Fibroblast of upper back skin (primary cell): ENCODE results near the gene FASN.

Experiments
- DNase-seq: peaks from one replicate; pipeline ENCODE4 v3.0.0-alpha.2; 2013

The FASN gene

DNA sequence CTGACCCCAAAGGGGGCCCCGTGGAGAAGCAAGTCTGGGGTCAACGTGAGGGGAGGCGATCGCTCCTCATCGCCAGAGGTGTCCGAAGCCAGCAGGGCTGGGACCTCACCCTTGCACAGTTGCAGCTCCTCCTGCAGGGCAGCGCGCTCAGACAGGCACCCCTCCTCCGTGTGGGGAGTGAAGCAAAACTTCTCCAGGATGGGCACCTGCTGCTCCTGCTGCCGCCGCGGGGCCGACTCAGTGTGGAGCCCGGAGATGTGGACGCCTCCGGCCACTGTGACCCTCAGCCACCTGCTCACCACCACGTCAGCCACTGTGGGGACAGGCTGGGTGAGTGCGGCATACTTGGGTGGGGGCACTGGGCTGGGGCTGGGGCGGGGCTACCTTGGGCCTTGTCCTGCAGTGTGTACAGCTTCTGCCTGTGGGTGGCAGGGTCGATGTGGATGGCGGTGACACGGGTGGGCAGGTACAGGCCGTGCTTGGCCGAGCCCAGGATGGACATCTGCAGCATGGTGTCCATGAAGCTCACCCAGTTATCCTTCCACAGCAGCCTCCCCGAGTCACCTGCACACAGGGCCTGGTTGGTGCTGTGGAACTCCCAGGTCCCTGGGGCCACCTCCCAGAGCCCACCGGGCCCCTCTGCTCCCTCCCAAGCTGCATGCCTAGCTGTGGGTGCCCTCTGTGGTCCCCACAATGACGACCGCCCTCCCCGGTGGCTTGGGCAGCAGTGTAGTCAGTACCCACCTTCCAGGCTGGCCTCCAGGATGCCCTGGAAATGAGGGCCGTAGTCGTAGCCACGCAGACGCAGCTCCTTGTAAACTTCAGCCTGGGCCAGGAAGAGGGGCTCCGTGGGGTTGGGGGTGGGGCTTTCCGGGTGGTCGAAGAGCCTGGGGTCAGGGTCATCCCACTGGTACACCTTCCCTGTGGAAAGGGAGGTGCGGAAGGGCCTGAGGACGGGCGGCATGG is 10.8 kb downstream of the FASN start:
- no peak for DNase-seq

DNA sequence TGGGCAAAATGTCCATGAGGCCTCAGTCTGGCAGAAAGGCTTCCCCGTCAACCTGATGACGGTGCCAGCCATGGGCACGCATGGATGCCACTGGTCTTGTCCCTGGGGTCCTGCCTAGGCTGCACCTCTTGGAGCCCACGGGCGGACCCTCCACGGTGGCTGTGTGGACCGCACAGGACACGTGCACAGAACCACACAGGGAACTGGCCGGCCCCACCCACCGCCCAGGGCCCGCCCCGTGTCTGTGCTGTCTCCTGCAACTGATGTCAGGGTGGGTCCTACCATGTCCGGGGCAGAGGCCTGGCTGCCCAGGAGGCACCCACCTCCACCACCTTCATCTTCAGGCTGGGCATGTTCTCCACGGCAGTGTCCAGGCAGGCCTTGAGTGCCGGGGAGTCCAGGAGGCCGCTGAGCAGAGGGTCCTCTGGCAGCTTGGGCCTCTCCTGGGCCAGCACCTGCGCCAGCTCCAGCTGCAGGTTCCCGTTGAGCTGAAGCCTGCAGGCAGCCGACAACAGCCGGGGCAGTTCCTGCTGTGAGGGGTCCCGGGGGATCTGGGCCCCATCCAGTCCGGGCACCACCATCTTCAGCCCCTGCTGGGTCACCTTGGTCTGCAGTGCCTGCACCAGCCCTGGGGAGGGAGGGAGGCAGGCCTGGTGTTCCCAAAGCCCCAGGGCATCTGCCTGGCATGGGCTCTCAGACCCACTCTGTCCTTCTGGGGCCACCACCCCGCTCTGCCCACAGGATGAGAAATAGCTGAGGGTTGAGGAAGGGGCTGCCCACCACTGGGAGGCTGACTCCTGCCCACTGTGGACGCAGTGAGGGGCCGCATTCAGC is 11.9 kb downstream of the FASN start:
- DNase-seq: no peak

DNA sequence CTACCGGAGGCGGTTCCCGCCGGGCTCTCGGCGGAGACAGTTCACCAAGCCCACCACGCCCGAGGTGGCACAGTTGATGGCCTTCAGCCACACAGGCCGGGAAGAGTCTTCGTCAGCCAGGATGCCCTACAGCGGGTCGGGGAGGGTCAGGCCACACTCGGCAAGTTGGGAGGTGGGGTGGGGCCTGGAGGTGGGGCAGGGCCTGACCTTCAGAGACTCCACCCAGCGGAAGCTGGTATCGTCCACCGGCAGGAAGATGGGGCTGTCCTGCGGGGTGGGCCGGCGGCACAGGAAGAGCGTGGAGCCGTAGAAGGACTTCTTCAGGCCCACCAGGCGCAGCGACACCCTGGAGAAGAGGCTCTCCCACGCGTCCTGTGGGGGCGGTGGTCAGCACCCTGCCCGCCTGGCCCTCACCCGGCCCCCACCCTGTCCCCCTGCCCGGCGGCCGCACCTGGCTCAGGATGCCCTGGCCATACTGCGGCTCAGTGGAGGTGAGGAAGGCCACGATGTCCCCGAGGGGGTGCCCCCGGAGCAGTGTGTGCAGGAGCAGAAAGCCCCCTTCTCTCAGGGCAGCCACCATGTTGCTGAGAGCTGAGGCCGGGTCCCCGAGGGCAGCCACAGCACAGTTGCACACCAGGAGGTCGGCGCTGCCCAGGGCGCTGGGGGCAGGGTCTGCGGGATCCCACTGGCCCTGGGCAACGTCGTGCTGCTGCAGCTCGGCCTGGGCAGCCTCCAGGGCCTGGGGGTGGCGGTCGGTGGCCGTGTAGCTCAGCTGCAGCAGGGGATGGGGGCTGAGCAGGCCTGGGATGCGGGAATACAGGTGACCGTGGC is 12.8 kb downstream of the FASN start:
- no peak for DNase-seq

DNA sequence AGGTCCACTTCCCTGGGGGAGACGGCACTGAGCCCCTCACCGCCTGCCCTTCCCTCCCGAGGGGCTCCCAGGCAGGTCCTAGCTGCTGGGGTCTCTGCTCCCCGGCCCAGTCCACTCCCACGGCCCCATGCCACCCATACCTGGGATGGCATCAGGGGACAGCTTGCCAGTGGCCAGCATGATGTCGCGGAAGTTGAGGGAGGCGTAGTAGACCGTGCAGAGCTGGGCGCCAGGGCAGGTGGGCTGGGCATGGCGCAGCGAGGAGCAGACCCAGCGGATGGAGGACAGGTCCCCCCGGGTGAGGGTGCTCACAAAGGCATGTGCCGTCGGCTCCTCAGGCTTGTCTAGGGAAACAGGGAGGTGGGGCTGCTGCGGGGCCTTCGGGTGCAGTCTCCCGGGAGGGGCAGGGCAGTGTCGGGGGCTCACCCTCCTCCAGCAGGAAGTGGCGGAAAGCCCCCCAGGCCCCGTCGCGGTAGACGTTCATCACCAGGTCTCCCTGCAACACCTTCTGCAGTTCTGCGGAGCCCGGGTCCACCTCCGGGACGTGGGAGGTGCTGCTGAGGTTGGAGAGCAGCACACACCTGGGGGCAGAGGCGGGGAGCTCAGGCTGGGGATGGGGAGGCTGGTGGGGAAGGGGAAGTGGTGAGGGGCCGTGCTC is 13.5 kb downstream of the FASN start:
- no peak for DNase-seq

DNA sequence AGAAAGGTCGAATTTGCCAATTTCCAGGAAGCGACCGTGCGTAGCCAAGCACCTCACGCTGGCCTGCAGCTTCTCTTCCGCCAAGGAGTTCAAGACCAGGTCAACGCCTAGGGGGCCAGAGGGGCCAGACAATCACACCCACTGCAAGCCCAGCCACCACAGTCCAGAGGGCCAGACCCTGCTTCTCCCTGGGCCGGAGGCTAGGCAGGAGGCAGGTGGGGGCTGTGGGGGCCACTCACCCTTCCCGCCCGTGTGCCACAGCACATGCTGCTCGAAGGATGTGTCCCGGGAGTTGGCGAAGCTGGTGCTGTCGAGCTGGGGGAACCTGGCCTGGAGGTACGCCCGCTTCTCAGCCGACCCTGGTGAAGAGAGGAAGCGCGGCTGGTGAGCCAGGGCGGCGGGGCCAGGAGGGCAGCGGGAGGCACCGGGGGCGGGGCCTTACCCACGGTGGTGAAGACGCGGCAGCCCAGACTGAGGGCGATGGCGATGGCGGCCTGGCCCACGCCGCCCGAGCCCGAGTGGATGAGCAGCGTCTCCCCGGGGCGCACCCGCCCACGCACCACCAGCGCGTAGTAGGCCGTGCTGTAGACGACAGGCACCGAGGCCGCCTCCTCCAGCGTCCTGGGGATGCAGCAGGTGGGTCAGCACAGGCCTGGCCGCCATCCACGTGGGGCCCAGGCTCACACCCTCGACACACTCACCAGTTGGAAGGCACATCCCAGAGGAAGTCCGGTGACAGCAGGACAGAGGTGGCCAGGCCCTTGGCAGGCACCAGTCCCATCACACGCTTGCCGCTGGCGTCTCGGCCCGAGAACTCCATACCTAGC is 14.3 kb downstream of the FASN start:
- DNase-seq: no peak

DNA sequence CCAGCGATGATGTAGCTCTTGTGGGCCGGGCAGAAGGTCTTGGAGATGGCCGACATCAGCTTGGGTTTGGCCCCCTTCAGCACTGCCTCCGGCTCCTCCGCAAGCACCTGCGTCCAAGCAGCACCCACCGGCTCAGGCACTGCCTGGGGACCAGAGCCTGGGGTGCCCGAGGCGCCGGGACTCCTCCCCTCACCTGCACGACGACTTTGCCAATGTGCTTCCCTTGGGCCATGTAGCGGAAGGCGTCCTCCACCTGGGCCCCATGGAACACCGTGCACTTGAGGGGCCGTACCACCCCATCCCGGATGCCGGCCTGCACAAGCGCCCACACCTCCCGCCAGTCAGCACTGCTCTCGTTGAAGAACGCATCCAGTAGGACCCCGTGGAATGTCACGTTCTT is 15.0 kb downstream of the FASN start:
- no peak for DNase-seq

DNA sequence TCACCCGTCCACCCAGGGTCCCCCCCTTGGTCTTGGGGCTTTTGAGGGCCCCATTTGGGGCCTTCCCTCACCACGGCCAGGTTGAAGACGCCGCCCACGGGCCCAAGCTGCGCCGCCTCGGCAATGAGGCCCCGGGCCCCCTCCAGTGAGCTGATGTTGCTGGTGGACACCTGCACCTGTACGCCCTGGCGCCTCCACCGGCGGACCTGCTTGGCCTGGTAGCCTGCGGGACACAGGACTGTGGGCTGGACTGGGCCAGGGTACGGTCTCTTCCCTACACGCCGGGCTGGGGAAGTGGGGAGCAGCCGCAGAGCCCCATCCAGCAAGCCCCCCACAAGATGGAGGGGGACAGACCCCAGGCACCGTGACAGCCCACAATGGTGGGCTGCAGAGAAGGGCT is 15.6 kb downstream of the FASN start:
- DNase-seq: no peak

DNA sequence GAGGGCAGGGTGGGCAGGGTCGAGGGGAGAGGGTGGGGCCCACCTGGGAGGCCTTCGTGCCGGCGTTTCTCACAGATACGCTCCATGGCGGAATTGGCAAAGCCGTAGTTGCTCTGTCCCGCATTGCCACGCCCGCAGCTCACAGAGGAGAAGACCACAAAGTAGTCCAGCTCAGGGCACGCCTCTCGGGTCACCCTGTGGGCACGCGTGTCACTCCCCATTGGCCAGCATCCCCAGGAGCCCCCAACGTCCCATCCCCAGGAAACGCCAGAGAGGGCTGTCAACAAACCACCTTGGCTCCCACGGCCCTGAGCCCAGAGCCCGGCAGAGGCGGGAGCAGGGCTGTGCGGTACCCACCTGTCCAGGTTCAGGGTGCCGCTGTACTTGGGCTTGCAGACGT is 16.1 kb downstream of the FASN start:
- no peak for DNase-seq

DNA sequence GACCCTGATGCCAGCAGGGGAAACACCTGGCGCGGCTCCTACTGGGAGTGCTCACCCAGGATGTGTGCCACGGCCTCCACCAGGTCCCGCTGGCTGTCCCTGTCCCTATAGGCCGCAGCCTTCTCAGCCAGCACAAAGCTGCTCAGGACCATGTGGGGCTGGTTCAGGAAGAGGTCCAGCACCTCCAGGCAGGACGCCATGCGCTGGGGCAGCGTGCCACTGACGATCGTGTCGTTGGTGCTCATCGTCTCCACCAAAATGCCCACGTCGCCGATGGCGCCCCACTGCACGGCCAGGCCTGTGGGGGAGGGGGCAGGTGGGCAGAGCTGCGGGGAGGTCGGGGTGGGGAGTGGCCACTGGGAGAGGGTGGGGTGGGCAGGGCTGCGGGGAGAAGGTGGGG is 16.5 kb downstream of the FASN start:
- no peak for DNase-seq

DNA sequence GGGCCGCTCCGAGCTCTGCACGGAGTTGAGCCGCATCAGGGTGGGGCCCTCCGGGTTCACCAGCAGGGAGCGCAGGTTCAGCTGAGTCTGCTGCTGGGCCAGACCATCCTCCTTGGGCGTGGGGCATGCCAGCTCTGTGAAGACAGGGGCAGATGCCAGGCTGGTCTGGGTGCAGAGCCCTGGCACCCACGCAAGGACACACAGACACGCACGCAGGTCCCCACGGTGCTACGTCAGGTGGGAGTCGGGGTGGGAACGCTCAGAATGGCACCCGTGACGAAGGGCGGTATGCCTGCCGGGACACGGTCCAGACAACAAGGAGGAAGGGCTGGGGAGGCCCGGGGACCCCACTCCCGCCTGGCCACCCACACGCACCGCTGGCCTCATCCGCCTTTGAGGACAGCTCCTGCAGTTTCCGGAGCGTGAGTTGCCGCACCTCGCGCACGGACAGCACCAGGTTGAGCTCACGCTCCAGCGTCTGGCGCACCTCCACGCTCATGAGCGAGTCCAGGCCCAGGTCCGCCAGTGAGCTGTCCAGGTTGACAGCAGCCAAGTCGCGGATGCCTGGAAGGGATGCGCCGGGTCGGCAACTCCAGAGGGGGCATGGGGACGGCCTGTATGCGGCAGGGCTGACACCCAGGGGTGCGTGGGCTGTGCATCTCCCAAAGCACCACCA is 17.1 kb downstream of the FASN start:
- DNase-seq: no peak

DNA sequence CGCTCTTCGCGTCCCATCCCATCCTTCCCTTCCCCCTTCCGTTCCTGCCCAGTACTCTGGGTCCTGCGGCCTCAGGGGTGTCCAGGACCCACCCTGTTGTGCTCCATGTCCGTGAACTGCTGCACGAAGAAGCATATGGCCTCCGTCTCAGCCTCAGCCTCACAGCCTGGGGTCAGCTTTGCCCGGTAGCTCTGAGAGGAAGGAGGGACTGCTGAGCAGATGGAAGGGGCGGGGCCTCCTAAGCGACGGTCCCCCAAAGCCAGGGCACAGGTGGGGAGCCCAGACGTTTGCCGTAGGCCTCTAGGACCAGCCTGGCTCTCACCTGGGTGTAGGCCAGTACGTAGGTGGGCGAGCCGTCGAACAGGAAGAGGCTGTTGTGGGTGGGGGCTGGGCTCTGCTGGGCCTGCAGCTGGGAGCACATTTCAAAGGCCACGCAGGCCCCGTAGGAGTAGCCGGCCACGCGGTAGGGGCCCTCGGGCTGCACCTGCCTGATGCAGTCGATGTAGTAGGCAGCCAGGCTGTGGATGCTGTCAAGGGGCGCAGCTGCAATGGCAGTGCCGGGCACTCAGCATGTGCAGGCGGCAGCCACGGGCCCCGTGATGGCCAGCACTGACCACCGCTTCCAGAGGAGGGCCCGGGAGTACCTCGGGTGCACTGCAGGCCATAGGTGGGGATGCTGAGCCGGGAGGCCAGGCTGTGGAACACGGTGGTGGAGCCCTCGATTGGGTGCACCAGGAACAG is 17.8 kb downstream of the FASN start:
- DNase-seq: no peak

DNA sequence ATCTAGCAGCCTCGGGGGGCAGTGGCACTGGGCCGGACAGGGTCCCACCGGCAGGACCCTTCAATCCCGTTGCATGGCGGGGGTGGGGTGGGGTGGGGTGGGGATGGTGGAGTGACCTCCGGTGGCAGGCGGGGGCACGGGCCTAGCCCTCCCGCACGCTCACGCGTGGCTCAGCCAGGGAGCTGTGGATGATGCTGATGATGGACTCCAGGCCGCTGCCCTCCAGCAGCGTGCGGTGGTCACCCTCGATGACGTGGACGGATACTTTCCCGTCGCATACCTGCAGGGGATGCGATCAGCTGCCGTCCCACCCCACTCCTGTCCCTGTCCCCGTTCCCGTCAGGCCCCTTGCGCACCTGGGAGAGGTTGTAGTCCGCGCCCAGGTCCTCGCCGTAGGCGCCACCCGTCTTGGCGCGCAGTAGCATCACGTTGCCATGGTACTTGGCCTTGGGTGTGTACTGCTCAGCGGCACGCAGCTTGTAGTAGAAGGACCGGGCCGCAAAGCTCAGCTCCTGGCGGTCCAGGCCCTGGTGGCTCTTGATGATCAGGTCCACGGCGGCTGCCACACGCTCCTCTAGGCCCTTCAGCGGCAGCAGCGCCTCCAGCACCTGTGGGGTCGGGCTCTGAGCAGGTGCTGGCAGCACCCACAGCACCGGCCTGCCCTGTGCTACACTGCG is 18.9 kb downstream of the FASN start:
- DNase-seq: no peak

DNA sequence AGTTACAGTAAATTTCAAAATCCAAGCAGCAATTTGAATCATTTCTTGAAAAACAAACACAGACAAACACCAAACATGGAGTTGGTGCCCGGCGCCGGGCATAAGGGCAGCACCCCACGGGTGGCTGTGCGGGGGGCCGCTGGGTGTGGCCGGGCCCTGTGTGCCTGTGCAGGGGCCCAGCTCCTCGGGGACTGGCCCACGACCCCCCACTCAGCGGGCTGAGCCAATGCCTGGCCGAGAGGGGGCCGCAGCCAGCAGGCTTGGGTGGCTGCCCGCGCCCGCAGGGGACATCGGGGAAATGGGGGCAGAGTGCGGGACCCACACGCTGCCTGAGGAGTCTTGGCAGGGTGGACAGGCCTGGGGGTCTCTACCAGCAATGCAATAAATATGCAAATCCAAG is 19.6 kb downstream of the FASN start:
- no peak for DNase-seq

DNA sequence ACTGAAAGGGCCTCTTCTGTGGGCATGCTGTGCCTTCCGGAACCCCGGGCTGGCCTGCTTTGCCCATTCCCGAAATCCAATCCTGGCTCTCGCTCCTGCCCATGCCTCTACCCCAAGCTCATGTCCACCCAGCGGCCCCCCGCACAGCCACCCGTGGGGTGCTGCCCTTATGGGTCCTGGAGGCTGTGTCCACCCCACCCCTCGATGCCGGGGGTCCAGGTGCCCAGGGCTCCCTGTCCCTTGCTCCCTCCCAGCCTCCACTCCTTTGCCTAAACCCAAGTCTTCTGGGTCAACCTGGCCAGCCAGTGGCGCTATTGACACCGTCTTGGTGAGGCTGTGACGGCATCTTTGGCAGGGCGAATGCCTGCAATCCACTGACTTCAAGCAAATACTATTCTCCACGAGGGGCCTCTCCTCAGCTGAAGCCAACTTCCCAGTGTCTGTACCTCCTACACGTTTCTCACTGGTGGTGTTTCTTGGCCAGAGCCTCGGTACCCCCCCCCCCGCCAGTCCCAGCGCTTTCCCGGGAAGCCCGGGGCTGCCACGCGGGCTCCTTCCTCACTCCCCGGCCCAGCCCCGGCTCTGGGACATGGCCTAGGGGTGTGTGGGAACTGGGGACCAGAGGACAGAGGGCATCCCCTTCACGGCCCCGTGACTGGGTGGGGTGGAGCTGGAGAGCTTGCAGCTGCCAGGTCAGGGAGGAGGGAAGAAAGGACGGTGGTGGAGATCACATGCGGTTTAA is 20.2 kb downstream of the FASN start:
- DNase-seq: no peak

DNA sequence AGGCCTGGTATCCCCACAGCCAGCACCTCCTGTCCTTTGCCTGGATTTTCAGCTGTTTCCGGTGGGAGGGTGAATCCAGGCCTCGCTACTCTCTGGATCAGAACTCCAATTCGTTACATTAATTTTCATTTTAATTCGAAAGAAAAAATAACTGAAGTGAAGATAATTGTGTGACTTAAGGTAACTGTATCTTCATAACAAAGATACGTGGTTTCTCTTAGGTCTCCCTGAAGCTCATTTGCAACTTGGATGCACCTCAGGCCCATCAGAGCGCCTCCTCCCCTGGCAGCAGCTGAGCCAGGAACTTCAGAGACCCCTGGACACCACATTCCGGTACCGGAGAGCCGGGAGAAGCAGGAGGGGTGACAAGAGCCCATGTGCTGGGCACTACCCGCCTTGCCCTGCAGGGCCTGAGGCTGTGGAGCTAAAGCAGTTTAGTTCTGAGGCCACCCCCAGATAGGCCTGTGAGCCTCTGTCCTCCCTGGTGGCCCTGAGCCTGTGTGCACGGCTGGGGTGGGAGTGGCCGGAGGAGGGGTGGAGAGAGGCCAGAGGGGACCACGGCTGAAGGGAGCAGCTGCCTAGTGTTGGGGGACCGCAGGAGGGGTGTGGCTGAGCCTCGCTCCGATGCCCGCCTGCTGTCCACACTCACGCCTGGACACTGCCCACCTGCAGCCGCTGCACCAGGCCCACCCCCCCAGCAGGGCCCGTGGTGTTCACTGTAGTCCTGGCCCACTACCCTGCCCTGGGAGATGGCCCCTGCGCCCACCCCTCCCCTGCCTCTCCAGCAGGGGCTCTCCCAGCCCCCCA is 21.0 kb downstream of the FASN start:
- no peak for DNase-seq

DNA sequence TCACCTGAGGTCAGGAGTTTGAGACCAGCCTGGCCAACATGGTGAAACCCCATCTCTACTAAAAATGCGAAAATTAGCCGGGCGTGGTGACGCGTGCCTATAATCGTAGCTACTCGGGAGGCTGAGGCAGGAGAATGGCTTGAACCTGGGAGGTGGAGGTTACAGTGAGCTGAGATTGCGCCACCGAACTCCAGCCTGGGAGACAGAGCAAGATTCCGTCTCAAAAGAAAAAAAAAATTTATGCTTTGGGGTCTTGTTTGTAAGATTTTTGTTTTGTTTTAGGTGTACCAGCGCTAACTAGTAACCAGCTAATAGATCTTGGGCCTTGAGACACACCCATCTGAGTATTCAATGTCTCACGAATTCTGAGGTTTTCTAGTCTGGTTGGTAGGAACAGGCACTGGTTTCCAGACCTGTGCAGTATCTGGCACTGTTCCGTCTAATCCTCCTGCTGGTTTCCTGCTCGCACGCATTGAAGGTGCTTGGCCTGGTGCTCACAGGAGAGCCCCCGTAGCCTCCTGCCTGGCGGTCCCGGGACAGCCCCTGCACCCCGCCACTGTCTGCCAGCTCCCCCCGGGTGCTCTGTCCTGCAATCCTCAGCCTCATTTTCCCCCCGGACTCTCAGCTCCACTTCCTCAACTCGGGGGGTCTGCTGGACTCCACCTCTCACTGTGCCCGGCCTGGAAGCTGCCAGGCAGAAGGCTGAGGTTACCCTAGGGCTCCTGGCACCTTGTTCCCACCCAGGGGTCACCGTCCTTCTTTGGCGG is 21.8 kb downstream of the FASN start:
- no peak for DNase-seq

DNA sequence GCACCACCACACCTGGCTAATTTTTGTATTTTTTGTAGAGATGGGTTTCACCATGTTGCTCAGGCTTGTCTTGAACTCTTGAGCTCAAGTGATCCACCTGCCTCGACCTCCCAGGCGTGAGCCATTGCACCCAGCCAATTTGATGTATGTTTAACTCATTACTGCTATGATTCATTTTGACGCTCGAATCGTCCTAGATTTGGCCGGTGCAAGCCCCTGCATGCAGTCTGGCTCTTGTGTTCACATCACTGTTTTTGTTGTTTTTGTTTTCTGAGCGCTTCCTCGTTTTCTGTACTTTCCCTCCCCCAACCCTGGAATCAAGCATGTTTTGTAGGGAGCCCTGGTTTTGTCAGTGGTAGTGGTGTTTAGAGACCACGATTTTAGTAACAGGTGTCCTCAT is 24.6 kb downstream of the FASN start:
- no peak for DNase-seq
